Measurements from ENCODE around the gene CLRN1. TPM values are rescaled to one million over a fixed set of nuclear protein-coding genes. Genes with fewer than 3 reads are reported as not detected.

The CLRN1 gene
- total and polyA plus RNA-seq, 2 experiments from 2014 or later, result 0.45 to 0.69 TPM

DNA sequence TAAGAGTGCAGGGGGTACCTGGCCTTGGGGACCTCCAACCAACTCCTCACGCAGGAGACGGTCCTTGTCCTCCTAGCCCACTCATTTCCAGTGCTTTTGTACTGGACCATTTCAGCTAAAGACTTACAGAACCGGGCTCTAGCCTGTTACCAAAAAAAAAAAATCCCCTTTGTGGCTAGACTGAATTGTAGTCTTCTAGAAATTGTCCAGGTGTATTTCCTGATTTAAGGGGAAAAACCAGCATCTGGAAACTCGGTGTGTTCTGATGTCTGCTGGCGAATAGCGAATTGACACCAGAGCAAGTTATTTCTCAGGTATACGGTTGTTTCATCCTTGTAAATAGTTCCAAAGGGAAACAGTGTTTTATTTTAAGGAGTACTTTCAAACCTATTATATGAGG is 46.2 kb downstream of the CLRN1 start:
- Mint-ChIP-seq H3K36me3 (ENCODE audit: low read depth) (no peaks in the 10 kb centered on the region), H3K27me3 (ENCODE audit: insufficient read depth, low read depth, poor library complexity) (peaks cover 3% of the 10 kb centered on the region), H3K4me1 (peaks cover 28% of the 10 kb centered on the region), H3K4me3 (no peak overlapping the region), H3K27ac (no peak overlapping the region), H3K9me3 (no peaks in the 10 kb centered on the region; the same call in 2 of the 3 replicates)
- no peaks in the 10 kb centered on the region for H3K36me3 ChIP-seq (ENCODE audit: insufficient read depth)
- H3F3A ChIP-seq (replicated peaks; ENCODE audit: low read depth), result no peaks in the 10 kb centered on the region; the same call in 1 of the 2 replicates
- ATAC-seq (no peak), DNase-seq (ENCODE audit: low spot score) (no peak)
- H3K4me1 ChIP-seq (ENCODE audit: insufficient read depth), result peaks cover 25% of the 10 kb centered on the region
- H4K20me1 ChIP-seq (replicated peaks; ENCODE audit: insufficient read depth), result no peaks in the 10 kb centered on the region
- H3K27me3 ChIP-seq (ENCODE audit: insufficient read depth), result no peaks in the 10 kb centered on the region
- no peaks in the 10 kb centered on the region for H3K79me2 ChIP-seq (replicated peaks; ENCODE audit: insufficient read depth)
- peak overlapping the region; percentile 64 for H3K4me2 ChIP-seq
- peak overlapping the region; percentile 92 for H2AFZ ChIP-seq
- TF ChIP-seq, protein P1, sequence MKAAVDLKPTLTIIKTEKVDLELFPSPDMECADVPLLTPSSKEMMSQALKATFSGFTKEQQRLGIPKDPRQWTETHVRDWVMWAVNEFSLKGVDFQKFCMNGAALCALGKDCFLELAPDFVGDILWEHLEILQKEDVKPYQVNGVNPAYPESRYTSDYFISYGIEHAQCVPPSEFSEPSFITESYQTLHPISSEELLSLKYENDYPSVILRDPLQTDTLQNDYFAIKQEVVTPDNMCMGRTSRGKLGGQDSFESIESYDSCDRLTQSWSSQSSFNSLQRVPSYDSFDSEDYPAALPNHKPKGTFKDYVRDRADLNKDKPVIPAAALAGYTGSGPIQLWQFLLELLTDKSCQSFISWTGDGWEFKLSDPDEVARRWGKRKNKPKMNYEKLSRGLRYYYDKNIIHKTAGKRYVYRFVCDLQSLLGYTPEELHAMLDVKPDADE (IDR thresholded peaks at IDR 0.05), result no peak
- no peak for TF ChIP-seq ZNF331 (CRISPR knock-in tag; IDR thresholded peaks at IDR 0.05; ENCODE audit: low read depth)
- no peak for TF ChIP-seq ZNF114 (CRISPR knock-in tag; IDR thresholded peaks at IDR 0.05)
- TF ChIP-seq STAT1 (IDR thresholded peaks at IDR 0.05; ENCODE audit: unreplicated experiment), result no peak
- TF ChIP-seq NANOG (IDR thresholded peaks at IDR 0.05; ENCODE audit: borderline replicate concordance), result no peak
- TF ChIP-seq EZH2 (IDR thresholded peaks at IDR 0.05; ENCODE audit: low read depth, unreplicated experiment), result no peak
- TF ChIP-seq JUNB (IDR thresholded peaks at IDR 0.05; ENCODE audit: unreplicated experiment), result no peak
- TF ChIP-seq, protein P2, sequence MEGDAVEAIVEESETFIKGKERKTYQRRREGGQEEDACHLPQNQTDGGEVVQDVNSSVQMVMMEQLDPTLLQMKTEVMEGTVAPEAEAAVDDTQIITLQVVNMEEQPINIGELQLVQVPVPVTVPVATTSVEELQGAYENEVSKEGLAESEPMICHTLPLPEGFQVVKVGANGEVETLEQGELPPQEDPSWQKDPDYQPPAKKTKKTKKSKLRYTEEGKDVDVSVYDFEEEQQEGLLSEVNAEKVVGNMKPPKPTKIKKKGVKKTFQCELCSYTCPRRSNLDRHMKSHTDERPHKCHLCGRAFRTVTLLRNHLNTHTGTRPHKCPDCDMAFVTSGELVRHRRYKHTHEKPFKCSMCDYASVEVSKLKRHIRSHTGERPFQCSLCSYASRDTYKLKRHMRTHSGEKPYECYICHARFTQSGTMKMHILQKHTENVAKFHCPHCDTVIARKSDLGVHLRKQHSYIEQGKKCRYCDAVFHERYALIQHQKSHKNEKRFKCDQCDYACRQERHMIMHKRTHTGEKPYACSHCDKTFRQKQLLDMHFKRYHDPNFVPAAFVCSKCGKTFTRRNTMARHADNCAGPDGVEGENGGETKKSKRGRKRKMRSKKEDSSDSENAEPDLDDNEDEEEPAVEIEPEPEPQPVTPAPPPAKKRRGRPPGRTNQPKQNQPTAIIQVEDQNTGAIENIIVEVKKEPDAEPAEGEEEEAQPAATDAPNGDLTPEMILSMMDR (conservative IDR thresholded peaks at IDR 0.05; ENCODE audit: low read depth in 2 of 2), result no peak
- no peak for TF ChIP-seq CREB1 (CRISPR knock-in tag; IDR thresholded peaks at IDR 0.05; ENCODE audit: low read depth)
- TF ChIP-seq, protein P3, sequence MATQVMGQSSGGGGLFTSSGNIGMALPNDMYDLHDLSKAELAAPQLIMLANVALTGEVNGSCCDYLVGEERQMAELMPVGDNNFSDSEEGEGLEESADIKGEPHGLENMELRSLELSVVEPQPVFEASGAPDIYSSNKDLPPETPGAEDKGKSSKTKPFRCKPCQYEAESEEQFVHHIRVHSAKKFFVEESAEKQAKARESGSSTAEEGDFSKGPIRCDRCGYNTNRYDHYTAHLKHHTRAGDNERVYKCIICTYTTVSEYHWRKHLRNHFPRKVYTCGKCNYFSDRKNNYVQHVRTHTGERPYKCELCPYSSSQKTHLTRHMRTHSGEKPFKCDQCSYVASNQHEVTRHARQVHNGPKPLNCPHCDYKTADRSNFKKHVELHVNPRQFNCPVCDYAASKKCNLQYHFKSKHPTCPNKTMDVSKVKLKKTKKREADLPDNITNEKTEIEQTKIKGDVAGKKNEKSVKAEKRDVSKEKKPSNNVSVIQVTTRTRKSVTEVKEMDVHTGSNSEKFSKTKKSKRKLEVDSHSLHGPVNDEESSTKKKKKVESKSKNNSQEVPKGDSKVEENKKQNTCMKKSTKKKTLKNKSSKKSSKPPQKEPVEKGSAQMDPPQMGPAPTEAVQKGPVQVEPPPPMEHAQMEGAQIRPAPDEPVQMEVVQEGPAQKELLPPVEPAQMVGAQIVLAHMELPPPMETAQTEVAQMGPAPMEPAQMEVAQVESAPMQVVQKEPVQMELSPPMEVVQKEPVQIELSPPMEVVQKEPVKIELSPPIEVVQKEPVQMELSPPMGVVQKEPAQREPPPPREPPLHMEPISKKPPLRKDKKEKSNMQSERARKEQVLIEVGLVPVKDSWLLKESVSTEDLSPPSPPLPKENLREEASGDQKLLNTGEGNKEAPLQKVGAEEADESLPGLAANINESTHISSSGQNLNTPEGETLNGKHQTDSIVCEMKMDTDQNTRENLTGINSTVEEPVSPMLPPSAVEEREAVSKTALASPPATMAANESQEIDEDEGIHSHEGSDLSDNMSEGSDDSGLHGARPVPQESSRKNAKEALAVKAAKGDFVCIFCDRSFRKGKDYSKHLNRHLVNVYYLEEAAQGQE (IDR thresholded peaks at IDR 0.05; ENCODE audit: unreplicated experiment), result no peak
- TF ChIP-seq EZH2phosphoT487 (IDR thresholded peaks at IDR 0.05; ENCODE audit: unreplicated experiment), result no peak
- no peak for TF ChIP-seq POLR2AphosphoS5 (IDR thresholded peaks at IDR 0.05; ENCODE audit: low read depth)
- TF ChIP-seq, protein P4, sequence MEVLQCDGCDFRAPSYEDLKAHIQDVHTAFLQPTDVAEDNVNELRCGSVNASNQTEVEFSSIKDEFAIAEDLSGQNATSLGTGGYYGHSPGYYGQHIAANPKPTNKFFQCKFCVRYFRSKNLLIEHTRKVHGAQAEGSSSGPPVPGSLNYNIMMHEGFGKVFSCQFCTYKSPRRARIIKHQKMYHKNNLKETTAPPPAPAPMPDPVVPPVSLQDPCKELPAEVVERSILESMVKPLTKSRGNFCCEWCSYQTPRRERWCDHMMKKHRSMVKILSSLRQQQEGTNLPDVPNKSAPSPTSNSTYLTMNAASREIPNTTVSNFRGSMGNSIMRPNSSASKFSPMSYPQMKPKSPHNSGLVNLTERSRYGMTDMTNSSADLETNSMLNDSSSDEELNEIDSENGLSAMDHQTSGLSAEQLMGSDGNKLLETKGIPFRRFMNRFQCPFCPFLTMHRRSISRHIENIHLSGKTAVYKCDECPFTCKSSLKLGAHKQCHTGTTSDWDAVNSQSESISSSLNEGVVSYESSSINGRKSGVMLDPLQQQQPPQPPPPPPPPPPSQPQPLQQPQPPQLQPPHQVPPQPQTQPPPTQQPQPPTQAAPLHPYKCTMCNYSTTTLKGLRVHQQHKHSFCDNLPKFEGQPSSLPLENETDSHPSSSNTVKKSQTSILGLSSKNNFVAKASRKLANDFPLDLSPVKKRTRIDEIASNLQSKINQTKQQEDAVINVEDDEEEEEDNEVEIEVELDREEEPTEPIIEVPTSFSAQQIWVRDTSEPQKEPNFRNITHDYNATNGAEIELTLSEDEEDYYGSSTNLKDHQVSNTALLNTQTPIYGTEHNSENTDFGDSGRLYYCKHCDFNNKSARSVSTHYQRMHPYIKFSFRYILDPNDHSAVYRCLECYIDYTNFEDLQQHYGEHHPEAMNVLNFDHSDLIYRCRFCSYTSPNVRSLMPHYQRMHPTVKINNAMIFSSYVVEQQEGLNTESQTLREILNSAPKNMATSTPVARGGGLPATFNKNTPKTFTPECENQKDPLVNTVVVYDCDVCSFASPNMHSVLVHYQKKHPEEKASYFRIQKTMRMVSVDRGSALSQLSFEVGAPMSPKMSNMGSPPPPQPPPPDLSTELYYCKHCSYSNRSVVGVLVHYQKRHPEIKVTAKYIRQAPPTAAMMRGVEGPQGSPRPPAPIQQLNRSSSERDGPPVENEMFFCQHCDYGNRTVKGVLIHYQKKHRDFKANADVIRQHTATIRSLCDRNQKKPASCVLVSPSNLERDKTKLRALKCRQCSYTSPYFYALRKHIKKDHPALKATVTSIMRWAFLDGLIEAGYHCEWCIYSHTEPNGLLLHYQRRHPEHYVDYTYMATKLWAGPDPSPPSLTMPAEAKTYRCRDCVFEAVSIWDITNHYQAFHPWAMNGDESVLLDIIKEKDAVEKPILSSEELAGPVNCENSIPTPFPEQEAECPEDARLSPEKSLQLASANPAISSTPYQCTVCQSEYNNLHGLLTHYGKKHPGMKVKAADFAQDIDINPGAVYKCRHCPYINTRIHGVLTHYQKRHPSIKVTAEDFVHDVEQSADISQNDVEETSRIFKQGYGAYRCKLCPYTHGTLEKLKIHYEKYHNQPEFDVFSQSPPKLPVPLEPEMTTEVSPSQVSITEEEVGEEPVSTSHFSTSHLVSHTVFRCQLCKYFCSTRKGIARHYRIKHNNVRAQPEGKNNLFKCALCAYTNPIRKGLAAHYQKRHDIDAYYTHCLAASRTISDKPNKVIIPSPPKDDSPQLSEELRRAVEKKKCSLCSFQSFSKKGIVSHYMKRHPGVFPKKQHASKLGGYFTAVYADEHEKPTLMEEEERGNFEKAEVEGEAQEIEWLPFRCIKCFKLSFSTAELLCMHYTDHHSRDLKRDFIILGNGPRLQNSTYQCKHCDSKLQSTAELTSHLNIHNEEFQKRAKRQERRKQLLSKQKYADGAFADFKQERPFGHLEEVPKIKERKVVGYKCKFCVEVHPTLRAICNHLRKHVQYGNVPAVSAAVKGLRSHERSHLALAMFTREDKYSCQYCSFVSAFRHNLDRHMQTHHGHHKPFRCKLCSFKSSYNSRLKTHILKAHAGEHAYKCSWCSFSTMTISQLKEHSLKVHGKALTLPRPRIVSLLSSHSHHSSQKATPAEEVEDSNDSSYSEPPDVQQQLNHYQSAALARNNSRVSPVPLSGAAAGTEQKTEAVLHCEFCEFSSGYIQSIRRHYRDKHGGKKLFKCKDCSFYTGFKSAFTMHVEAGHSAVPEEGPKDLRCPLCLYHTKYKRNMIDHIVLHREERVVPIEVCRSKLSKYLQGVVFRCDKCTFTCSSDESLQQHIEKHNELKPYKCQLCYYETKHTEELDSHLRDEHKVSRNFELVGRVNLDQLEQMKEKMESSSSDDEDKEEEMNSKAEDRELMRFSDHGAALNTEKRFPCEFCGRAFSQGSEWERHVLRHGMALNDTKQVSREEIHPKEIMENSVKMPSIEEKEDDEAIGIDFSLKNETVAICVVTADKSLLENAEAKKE (CRISPR knock-in tag; IDR thresholded peaks at IDR 0.05), result no peak
- no peak overlapping the region for H3K4me3 ChIP-seq
- no peaks in the 10 kb centered on the region for H3K9me2 ChIP-seq (ENCODE audit: insufficient read depth)
- no peak overlapping the region for H3K27ac ChIP-seq (ENCODE audit: low read depth)
